CD4-positive, alpha-beta T cell treated with Interleukin-21 for 1 hour (primary cell): ENCODE measurements around the gene UBE2U.

Experiments
- DNase-seq: peaks from one replicate; pipeline ENCODE4 v3.0.0-alpha.2; 2020

The UBE2U gene

GRCh38 chr1:64203420-64203819 is at the start of gene UBE2U:
TSS of gene UBE2U (plus strand) at chr1:64203623. CDS start at chr1:64204051, 428 bp downstream.
- no peak for DNase-seq

GRCh38 chr1:64155278-64155677 is 48.1 kb upstream of the UBE2U start:
- no peak for DNase-seq

GRCh38 chr1:64161357-64161941 is 42.0 kb upstream of the UBE2U start:
- DNase-seq: no peak

GRCh38 chr1:64162151-64162550 is 41.3 kb upstream of the UBE2U start:
- no peak for DNase-seq

GRCh38 chr1:64162804-64163203 is 40.6 kb upstream of the UBE2U start:
- no peak for DNase-seq

- no peak for DNase-seq
These were observed 40.0 kb upstream of the UBE2U start for GRCh38 chr1:64163431-64163830.

GRCh38 chr1:64163970-64164369 is 39.5 kb upstream of the UBE2U start:
- DNase-seq: no peak

GRCh38 chr1:64166629-64167028 is 36.8 kb upstream of the UBE2U start:
- no peak for DNase-seq

GRCh38 chr1:64167176-64167575 is 36.2 kb upstream of the UBE2U start:
- no peak for DNase-seq

GRCh38 chr1:64171246-64171645 is 32.2 kb upstream of the UBE2U start:
- DNase-seq: no peak

- no peak for DNase-seq
These were observed 31.6 kb upstream of the UBE2U start for GRCh38 chr1:64171797-64172281.

GRCh38 chr1:64172458-64172983 is 30.9 kb upstream of the UBE2U start:
- DNase-seq: no peak

- no peak for DNase-seq
These were observed 30.0 kb upstream of the UBE2U start for GRCh38 chr1:64173336-64173940.

- DNase-seq: no peak
These were observed 27.8 kb upstream of the UBE2U start for GRCh38 chr1:64175639-64176038.

- DNase-seq: no peak
These were observed 26.8 kb upstream of the UBE2U start for GRCh38 chr1:64176659-64177058.

GRCh38 chr1:64179588-64179987 is 23.8 kb upstream of the UBE2U start:
- DNase-seq: no peak

- DNase-seq: no peak
These were observed 21.2 kb upstream of the UBE2U start for GRCh38 chr1:64182207-64182606.

GRCh38 chr1:64183395-64184002 is 19.9 kb upstream of the UBE2U start:
- no peak for DNase-seq

GRCh38 chr1:64184003-64184440 is 19.4 kb upstream of the UBE2U start:
- no peak for DNase-seq

GRCh38 chr1:64186138-64186897 is 17.1 kb upstream of the UBE2U start:
- DNase-seq: no peak

GRCh38 chr1:64186898-64187280 is 16.5 kb upstream of the UBE2U start:
- DNase-seq: no peak

- DNase-seq: no peak
These were observed 15.8 kb upstream of the UBE2U start for GRCh38 chr1:64187646-64188045.

- DNase-seq: no peak
These were observed 11.1 kb upstream of the UBE2U start for GRCh38 chr1:64192290-64192689.
